Sigmoid colon (tissue), 7 donors: ENCODE measurements around the gene CCNY. TPM values are rescaled to one million over a fixed set of nuclear protein-coding genes. Genes with fewer than 3 reads are reported as not detected.

Source experiments
- DNase-seq: peaks from one replicate; pipeline ENCODE4 v3.0.0-alpha.2; 2019
- H3K27ac ChIP-seq, 4 donors: fragments of 200-600 bp; sonication (generic); one replicate each; pipeline ENCODE4 v1.5.1; 2016 to 2019; ENCODE audit warnings: mild to moderate bottlenecking in 1 of 4
- H3K27me3 ChIP-seq, 3 donors: fragments of 200-600 bp; sonication (generic); one replicate each; pipeline ENCODE4 v1.5.1; 2019; ENCODE audit warnings: mild to moderate bottlenecking in 1 of 3
- H3K36me3 ChIP-seq, 4 donors: fragments of 200-600 bp; sonication (generic); one replicate each; pipeline ENCODE4 v1.5.1; 2016 to 2019
- H3K4me1 ChIP-seq, 4 donors: fragments of 200-600 bp; sonication (generic); one replicate each; pipeline ENCODE4 v1.5.1; 2017 to 2019
- H3K4me3 ChIP-seq, 4 donors: fragments of 200-600 bp; sonication (generic); one replicate each; pipeline ENCODE4 v1.5.1; 2017 to 2019; ENCODE audit warnings: mild to moderate bottlenecking in 2 of 4, moderate library complexity in 1 of 4
- H3K9me3 ChIP-seq, 4 donors: fragments of 200-600 bp in 3 of 4; sonication (generic) in 3 of 4; one replicate each; pipeline versions ENCODE4 v1.5.1 to v1.6.1; 2013 to 2019
- EP300 ChIP-seq, 4 donors: sonication (generic); formaldehyde crosslinking; IDR thresholded peaks; one replicate each; pipeline ENCODE4 v1.6.1; 2017; ENCODE audit warnings: antibody characterized with exemption in 4 of 4
- POLR2A ChIP-seq, 2 donors: fragments of 450-650 bp; IDR thresholded peaks; one replicate each; pipeline ENCODE4 v1.6.1; 2016; ENCODE audit warnings: antibody characterized with exemption in 2 of 2, mild to moderate bottlenecking in 2 of 2, moderate library complexity in 2 of 2
- POLR2AphosphoS5 ChIP-seq, 4 donors: sonication (generic); formaldehyde crosslinking; IDR thresholded peaks; one replicate each; pipeline ENCODE4 v1.6.1; 2017; ENCODE audit warnings: antibody characterized with exemption in 4 of 4
- WGBS, 2 donors: extraction: QIAGEN DNeasy Blood & Tissue Kit; methylation state at CpG; one replicate each; pipeline ENCODE4 v1.1.7; 2013; 5-methylcytosine and 5-hydroxymethylcytosine counted together
- intact Hi-C: fragments of 100-400 bp; cut with DNase I; formaldehyde crosslinking; loops from one replicate; pipeline ENCODE4 v1.15.1; 2023
- polyA plus RNA-seq, 3 donors: library from polyadenylated mRNA; stranded (reverse); fragments of 200-250 nt; gene quantifications; one replicate each; pipeline ENCODE4 v1.2.3, GENCODE V29; 2013
- total RNA-seq, 4 donors: library from RNA; depleted of rRNA; stranded (reverse); fragments of >200 nt; gene quantifications; one replicate each; pipeline ENCODE4 v1.1.0, GENCODE V29; 2016
- TF ChIP-seq, protein P1 (sequence below), 4 experiments: fragments of 450-650 bp in 3 of 4; fragments of 200-600 bp in 1 of 4; IDR thresholded peaks; one replicate each; pipeline ENCODE4 v1.5.1; 2016 to 2019; ENCODE audit warnings: antibody characterized with exemption in 4 of 4, mild to moderate bottlenecking in 3 of 4, moderate library complexity in 2 of 4
- donor health status: healthy with polysubstance abuse.
- donor health status: Bipolar disorder and iron deficiency.
- donor health status: healthy.

Gene CCNY
- total and polyA plus RNA-seq, 7 donors: 24.0 to 45.7 (median 35.7) TPM

DNA sequence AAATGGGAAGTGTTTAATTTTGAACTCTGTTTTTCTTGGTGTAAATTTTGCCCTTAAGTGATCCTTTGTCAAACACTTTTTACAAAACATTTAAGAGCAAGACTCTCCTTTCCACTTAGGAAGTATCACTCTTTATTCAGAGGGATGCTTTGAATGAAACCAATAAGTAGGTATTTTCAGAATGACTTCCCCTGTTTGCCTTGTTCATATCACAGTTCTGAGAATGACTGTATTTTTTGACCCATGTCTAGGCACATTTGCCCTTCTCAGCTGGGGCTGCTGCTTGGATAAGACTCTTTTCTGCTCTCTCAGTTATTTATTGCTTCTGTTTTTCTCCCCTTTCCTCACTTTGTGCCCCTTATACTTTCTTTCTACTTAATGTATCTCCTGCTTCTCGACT is 98.2 kb downstream of the CCNY start:
- H3K27me3 ChIP-seq: no peaks in the 10 kb centered on the region
- H3K4me1 ChIP-seq: peaks cover 0 to 43% (median 7%) of the 10 kb centered on the region in 4 donors
- no peak overlapping the region for H3K27ac ChIP-seq
- no peaks in the 10 kb centered on the region for H3K9me3 ChIP-seq
- DNase-seq: no peak
- 93% methylated on average over 1 of the region's 1 CpG for WGBS, 2 donors
- H3K4me3 ChIP-seq: no peak overlapping the region
- TF ChIP-seq, protein P1, sequence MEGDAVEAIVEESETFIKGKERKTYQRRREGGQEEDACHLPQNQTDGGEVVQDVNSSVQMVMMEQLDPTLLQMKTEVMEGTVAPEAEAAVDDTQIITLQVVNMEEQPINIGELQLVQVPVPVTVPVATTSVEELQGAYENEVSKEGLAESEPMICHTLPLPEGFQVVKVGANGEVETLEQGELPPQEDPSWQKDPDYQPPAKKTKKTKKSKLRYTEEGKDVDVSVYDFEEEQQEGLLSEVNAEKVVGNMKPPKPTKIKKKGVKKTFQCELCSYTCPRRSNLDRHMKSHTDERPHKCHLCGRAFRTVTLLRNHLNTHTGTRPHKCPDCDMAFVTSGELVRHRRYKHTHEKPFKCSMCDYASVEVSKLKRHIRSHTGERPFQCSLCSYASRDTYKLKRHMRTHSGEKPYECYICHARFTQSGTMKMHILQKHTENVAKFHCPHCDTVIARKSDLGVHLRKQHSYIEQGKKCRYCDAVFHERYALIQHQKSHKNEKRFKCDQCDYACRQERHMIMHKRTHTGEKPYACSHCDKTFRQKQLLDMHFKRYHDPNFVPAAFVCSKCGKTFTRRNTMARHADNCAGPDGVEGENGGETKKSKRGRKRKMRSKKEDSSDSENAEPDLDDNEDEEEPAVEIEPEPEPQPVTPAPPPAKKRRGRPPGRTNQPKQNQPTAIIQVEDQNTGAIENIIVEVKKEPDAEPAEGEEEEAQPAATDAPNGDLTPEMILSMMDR (IDR thresholded peaks at IDR 0.05): no peak
- TF ChIP-seq EP300 (IDR thresholded peaks at IDR 0.05): no peak
- no peak for TF ChIP-seq POLR2AphosphoS5 (IDR thresholded peaks at IDR 0.05)
- TF ChIP-seq POLR2A (IDR thresholded peaks at IDR 0.05): no peak
- intact Hi-C loops: no loop called here
- H3K36me3 ChIP-seq: no peaks in the 10 kb centered on the region

DNA sequence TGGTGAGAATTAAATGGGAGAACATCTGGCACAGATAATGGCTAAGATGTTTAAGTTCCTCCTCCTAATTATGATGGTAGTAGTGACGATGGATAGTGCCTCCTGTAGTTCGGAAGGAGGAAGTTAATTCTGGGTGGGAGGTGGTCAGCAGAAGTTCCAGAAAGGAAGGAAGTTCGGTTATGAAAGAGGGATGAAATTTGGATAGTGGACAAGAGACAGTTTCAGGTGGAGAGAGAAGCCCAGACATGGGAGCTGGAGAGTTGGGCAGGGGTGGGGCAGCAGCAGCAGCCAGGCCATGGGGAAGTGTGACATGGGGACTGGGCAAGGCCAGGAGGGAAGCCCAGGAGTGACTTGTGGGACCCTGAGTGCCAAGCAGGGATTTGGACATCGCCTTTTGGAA is 99.5 kb downstream of the CCNY start:
- Histone ChIP-seq H3K27ac (no peak overlapping the region), H3K4me3 (no peak overlapping the region), H3K36me3 (no peaks in the 10 kb centered on the region), H3K27me3 (no peaks in the 10 kb centered on the region), H3K4me1 (peaks cover 0 to 51% (median 7%) of the 10 kb centered on the region in 4 donors), H3K9me3 (no peaks in the 10 kb centered on the region)
- 87 to 94% methylated on average over 4 of the region's 4 CpGs for WGBS, 2 donors
- TF ChIP-seq, protein P1 (IDR thresholded peaks at IDR 0.05): no peak
- TF ChIP-seq EP300 (IDR thresholded peaks at IDR 0.05) (no peak), POLR2AphosphoS5 (IDR thresholded peaks at IDR 0.05) (no peak), POLR2A (IDR thresholded peaks at IDR 0.05) (no peak)
- intact Hi-C loops: no loop called here
- DNase-seq: no peak

DNA sequence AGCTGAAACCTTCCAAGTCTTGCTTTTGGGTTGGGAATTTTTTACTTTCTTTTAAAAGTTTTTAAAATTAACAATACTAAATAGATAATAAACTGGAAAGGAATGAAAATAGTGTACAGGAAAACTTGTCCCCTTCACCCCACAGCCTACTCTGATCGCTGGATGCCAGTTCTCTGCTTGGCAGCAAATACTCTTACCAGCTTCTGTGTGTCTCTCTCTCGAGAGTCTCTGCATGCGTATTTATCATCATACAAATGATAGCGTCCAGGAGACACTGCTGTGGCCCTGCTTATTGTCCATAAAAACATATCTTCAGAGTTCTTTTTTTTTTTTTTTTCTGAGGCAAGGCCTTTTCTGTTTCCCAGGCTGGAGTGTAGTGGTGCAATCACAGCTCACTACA is 101.5 kb downstream of the CCNY start:
- Histone ChIP-seq H3K4me1 (peaks cover 0 to 50% (median 11%) of the 10 kb centered on the region in 4 donors), H3K9me3 (no peaks in the 10 kb centered on the region), H3K4me3 (no peak overlapping the region), H3K27me3 (no peaks in the 10 kb centered on the region), H3K36me3 (no peaks in the 10 kb centered on the region), H3K27ac (peak overlapping the region in 2 of 4 donors; percentile 40 to 44)
- intact Hi-C loops: no loop called here
- DNase-seq: no peak
- WGBS, 2 donors: 95 to 96% methylated on average over 4 of the region's 4 CpGs
- TF ChIP-seq POLR2A (IDR thresholded peaks at IDR 0.05) (no peak), EP300 (IDR thresholded peaks at IDR 0.05) (no peak), POLR2AphosphoS5 (IDR thresholded peaks at IDR 0.05) (no peak)
- TF ChIP-seq, protein P1 (IDR thresholded peaks at IDR 0.05): no peak

DNA sequence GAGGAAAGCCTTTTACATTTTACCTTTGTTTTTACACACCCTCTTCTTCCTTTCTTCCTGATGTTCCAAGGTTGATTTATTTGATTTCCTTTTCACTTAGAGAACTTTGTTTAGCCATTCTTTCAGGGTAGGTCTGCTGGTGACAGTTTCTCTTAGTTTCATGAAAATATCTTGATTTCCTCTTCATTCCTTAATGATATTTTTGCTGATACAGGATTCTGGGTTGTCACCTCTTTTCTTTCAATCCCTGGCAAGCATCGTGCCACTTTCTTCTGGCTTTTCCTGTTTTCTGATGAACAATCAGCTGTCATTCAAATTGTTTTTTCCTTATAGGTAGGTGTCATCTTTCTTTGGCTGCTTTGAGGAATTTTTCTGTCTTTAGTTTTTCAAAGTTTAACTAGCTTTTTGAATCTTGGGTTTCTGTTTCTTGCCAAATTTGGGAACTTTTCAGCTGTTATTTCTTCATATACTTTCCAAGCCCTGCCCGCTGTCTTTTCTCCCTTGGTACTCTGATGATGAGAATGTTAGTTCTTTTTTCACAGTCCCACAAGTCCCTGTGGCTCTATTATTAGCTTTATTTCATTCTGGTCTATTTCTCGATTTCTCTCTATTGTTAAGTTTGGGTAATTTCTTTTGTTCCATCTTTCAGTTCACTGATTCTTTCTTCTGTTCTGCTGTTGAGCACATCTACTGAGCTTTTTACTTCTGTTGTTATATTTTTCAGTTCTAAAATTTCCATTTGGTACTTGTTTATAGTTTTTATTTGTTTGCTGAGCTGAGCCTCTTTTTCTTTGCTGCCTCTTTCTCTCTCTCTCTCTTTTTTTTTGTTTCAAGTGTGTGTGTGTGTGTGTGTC is 102.6 kb downstream of the CCNY start:
- Histone ChIP-seq H3K27me3 (no peaks in the 10 kb centered on the region), H3K36me3 (no peaks in the 10 kb centered on the region)
- DNase-seq: no peak

More for the DNA sequence above, 102.6 kb downstream of the CCNY start:
- Histone ChIP-seq H3K9me3 (peaks cover 0 to 7% (median 5%) of the 10 kb centered on the region in 4 donors), H3K27ac (peak overlapping the region in 2 of 4 donors; percentile 40 to 44), H3K4me1 (peaks cover 0 to 42% (median 10%) of the 10 kb centered on the region in 4 donors), H3K4me3 (no peak overlapping the region)
- TF ChIP-seq POLR2AphosphoS5 (IDR thresholded peaks at IDR 0.05) (no peak), POLR2A (IDR thresholded peaks at IDR 0.05) (no peak), EP300 (IDR thresholded peaks at IDR 0.05) (no peak)
- TF ChIP-seq, protein P1 (IDR thresholded peaks at IDR 0.05): no peak
- 95 to 96% methylated on average over 3 of the region's 3 CpGs for WGBS, 2 donors
- intact Hi-C loops: no loop called here
